Fibroblast of lung (primary cell): ENCODE data around the gene MCTP2.

Source experiments
- EZH2 ChIP-seq: IDR thresholded peaks from 2 replicates; pipeline ENCODE4 v1.5.1; 2012; ENCODE audit warnings: low read length, control low read depth, mild to moderate bottlenecking; ENCODE audit errors: missing control alignments
- TF ChIP-seq, protein P1 (sequence below), 2 donors: IDR thresholded peaks in 1 of 2; conservative IDR thresholded peaks in 1 of 2; 1 replicate in 1 of 2; 2 replicates in 1 of 2; pipeline ENCODE4 v1.5.1; 2011 to 2012; ENCODE audit warnings: low read length in 2 of 2, control low read depth in 1 of 2, inconsistent platforms in 1 of 2, low read depth in 1 of 2, mild to moderate bottlenecking in 1 of 2

DNA sequence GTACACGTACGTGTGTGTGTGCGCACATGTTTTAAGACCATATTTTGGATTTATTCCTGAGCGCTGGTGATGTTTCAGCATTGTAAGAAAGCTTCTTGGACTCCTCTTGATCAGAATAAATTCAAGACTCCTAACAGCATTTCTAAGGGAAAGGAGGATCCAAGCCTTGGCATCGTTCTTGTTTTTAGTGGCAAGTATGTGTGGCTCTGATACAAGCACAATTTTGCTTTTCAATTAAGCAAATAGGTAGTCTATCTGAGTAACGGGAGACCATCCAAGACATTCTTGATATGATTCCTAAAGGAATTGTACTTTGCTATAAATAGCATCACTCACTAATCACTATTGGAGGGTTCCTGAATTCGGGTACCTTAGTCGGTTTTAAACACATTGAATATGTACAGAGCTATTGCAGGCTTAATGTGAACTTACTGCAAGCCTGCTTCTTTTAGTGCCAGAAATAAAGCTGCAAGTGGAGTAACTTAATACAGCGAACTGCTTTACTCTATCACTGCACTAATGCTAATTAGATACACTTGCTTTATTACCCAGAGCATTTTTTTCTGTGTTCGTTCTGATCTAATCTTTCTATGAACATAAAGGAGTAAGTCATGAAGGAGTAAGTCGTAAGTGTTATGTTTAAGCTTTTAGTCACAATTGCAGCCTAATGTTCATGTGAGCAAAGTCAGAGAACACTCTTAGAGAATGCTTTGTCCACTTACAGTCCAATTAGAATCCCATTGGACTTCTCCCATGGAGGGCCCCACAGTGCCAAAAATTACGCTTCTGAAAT, 186.3 kb downstream of the MCTP2 start:
- TF ChIP-seq, protein P1, sequence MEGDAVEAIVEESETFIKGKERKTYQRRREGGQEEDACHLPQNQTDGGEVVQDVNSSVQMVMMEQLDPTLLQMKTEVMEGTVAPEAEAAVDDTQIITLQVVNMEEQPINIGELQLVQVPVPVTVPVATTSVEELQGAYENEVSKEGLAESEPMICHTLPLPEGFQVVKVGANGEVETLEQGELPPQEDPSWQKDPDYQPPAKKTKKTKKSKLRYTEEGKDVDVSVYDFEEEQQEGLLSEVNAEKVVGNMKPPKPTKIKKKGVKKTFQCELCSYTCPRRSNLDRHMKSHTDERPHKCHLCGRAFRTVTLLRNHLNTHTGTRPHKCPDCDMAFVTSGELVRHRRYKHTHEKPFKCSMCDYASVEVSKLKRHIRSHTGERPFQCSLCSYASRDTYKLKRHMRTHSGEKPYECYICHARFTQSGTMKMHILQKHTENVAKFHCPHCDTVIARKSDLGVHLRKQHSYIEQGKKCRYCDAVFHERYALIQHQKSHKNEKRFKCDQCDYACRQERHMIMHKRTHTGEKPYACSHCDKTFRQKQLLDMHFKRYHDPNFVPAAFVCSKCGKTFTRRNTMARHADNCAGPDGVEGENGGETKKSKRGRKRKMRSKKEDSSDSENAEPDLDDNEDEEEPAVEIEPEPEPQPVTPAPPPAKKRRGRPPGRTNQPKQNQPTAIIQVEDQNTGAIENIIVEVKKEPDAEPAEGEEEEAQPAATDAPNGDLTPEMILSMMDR (conservative IDR thresholded peaks at IDR 0.05 in 1 of 2, IDR thresholded peaks at IDR 0.05 in 1 of 2; ENCODE audit: low read depth in 1 of 2, low read length in 2 of 2) = no peak
- TF ChIP-seq EZH2 = no peak
